HG03378 (cell line): ENCODE measurements around the gene GALNTL6.
"Not testable (repeated sequence)": the region's sequence is repeated elsewhere in the genome, so short reads cannot be mapped to it uniquely, and the experiment has no call there.

ENCODE experiments used
- ATAC-seq: cut with Tn5 transposase; IDR thresholded peaks from one replicate; pipeline ENCODE4 v1.9.1; 2021; ENCODE audit warnings: mild to moderate bottlenecking, moderate library complexity; ENCODE audit not compliant: unreplicated experiment

GALNTL6 gene

DNA sequence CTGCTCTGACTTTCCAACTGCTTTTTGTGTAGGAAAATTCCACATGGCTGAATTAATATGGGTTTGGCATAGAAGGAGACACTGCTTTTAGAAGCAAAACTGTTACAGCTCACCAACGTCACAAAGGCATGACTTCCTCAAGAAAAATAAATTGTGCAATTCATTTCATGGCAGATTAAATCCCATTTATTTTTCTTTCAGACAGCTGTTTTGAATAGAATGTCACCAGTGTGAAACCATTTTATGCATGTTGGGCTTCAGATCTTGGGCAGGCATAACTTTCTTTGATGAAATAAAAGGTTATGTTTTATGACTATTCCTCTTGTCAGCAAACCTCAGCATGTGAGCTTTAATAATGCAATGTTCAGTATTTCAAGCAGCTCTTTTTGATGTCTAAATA, 542.8 kb downstream of the GALNTL6 start:
- no peak for ATAC-seq

DNA sequence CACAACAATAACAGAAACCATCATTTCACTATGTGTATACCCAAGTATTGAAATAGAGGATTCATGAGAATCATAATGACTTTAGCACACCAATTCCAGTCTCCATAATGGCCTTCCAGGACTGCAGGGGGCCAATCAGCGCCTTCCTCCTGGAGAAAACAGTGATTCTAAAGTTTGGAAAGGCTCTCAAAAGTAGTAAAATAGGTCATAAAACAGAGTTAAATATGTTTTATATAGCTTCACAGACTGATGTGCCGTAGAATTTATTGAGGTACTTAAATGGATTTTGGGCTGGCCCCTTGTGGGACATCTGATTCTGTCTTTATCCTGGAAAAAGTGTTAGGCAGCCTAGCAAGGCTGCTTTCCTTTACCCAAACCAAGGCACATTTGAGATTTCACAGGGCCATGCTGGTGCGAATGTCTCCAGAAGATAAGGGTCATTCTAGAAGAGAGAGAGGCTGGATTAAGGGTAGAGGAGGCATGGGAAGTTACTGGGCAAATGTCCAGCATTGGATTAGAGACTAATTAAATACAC, 543.9 kb downstream of the GALNTL6 start:
- ATAC-seq: no peak

DNA sequence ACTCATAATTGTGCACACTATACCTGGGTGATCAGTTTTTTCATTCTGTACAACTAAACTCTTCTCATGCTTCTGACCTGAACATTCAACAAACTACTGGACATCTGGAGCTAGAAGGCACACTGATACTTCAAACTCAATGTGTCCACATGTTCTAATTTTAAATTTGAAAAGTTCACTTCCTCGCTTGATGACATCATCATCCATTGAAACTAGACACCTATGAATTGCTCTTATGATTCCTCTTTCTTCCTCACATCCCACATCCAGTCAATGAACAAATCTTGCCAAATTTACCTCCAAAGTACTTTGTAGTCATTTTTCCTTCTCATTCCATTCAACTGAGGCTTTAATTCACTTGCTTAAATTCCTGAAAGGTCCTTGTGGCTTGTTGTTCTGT, 549.4 kb downstream of the GALNTL6 start:
- ATAC-seq: no peak

DNA sequence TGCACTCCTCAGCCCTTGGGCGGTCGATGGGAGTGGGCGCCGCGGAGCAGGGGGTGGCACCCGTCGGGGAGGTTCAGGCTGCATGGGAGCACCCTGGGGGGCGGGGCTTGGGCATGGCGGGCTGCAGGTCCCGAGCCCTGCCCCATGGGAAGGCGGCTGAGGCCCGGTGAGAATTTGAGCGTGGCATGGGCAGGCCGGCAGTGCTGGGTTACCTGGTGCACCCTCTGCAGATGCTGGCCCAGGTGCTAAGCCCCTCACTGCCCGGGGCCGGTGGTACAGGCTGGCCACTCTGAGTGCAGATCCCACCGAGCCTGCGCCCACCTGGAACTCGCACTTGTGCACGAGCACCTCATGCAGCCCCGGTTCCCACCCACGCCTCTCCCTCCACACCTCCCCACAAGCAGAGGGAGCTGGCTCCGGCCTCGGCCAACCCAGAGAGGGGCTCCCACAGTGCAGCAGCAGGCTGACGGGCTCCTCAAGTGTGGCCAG, 556.3 kb downstream of the GALNTL6 start:
- no peak for ATAC-seq

DNA sequence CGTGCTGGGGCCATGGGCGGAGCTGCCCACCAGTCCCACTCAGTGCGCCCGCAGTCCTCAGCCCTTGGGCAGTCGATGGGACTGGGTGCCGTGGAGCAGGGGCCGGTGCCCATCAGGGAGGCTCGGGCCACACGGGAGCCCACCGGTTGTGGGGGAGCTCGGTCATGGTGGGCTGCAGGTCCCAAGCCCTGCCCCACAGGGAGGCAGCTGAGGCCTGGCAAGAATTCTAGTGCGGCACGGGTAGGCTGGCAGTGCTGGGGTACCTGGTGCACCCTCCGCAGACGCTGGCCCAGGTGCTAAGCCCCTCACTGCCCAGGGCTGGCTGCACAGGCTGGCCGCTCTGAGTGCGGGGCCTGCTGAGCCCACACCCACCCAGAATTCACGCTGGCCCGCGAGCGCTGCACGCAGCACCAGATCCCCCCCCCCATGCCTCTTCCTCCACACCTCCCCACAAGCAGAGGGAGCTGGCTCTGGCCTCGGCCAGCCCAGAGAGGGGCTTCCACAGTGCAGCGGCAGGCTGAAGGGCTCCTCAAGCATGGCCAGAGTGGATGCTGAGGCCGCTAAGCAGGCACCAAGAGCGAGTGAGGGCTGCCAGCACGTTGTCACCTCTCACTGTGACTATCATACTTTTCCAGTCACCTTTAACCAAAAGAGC, 564.4 kb downstream of the GALNTL6 start:
- ATAC-seq: no peak

DNA sequence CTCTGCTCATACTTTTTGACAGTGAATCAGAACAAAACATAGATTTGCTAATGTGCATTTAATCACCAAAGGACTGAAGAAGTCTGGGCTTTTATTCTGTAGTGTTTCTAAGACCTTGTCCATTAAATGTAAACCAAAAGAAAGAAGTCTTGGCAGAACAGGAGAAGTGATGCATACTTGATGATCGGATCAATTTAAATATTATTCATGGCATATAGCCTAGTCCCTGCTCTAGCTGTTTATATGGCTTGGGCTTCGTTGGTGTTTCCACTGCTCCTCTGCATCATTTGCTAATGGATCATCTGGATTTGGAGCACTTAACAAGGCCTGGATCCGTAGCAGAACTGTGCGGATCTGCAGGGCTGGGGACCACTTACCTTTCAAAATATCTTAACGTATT, 566.6 kb downstream of the GALNTL6 start:
- no peak for ATAC-seq

DNA sequence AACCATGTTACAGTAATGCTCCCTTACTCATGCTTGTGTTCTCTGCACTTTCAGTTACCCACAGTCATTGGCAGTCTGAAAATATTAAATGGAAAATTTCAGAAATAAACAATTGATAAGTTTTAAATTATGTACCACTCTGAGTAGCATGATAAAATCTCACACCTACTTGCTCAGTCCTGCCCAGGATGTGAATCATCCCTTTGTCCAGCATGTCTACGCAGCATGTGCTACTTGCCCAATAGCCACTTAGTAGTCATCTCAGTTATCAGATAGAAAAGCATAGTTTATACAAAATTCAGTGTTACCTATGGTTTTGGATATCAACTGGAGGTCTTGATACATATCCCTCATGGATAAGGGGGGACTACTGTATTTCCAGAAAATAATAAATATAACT, 577.1 kb downstream of the GALNTL6 start:
- no peak for ATAC-seq

DNA sequence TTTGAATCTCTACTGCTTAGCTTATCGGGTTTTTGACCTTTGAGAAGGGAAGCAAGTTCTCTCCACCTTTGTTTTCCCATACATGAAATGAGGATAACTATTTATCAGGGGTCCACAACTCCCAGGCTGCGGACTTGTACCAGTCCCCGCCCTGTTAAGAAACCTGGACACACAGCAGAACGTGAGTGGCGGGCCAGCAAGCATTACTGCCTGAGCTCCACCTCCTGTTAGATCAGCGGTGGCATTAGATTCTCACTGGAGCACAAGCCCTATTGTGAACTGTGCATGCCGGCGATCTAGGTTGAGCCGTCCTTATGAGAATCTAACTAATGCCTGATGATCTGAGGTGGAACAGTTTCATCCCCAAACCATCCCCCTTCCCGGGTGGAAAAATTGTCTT, 579.5 kb downstream of the GALNTL6 start:
- ATAC-seq: no peak

DNA sequence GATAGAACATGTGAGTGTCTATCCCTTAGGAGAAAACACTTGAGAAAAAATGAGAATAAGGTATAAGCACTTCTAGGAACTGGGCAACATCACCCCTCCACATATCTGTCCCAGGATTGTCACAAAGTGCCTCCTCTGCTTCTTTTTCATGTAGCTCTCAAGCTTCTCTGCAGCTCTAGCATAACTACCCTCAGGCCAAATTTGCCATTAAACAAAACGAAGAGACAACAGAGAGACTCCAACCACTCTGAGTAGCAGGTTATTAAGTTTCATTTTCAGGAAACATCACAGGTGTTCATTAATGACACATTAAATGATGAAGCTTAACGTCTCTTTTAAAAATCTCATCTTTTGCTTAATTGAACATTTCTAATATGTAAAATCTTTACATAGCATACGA, 580.0 kb downstream of the GALNTL6 start:
- ATAC-seq: no peak

DNA sequence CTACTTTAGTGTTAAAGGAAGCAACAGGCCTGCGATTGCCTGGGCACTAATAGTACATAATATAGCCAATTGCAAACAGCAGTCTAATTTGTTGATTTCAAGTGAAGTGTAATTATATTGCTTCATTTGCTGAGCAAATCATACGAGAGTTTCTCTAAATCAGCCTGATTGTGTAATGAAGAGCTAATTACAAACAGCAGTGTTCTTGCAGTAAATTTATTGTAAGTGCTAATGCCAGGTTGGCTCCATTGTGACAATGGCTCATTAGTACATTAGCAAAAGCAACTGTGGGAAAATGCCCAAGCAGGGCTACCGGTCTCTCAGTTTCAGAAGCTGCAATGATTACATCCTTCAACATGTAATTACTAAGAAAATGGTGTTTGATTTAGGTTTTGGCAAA, 591.5 kb downstream of the GALNTL6 start:
- ATAC-seq: no peak

DNA sequence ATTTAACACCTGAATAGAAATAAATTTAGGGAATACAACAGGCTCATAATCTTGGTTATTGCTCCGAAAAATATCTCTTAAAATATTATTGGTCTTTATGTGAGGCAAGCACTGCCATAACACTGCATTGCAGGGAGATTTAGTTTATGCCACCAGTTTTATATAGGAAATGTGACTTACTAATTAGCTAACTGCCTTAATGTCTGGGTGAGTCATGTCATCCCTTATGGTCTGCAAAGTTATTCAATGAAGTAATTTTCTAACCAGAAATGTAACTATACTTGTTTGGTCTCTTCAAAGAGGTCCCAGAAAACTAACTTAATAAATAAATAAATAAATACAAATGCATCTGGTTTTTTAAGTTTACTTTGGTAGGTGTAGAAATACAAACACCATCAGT, 597.2 kb downstream of the GALNTL6 start:
- no peak for ATAC-seq

DNA sequence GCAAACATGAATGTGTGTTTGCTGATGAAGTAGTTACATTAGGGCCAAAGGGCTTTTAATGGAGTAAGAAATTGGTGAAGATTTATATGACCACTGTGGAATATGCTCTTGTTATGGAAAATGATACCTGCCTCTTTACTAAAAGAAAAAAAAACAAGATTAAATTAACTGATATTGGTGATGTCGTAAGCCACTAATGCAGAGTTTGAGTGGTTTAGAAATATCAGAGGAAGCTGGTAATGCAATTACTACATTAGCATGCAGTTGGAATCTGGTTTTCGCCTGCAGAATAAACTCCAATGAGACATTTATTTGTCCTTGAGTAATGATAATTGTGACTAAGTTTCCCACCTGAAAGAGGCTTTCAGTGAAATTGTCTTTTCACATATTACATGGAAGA, 597.9 kb downstream of the GALNTL6 start:
- no peak for ATAC-seq

DNA sequence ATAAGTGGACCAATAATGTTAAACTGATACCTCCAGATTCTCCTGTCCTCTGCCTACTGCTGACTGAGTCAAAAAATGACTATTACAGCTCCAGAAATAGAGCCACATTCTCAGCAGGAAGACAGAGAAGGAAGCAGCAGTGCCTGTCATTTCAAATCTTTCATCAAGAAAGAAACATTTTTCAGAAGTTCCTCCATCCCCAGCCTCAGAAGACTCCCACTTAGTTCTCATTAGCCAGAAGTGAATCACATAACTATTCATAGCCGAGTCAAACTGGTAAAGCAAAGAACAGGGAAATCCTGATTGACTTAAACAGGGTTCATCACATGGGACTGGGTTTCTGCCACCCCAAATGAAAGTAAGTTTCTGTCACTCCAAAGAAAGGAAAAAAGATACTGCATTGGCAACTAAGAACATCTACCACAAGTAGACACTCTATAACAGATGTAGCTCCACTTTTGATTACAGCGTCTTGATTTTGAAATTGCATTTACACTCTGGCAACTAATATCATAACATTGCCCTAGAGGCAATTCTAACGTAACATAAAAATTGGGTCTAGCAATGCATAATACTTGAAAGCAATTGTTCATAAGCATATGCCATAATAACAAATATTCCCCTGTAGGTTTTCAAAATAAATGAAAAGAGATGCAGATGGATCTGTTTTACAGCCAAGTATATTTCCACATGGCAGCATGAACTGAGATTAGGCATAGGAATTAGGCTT, 599.8 kb downstream of the GALNTL6 start:
- ATAC-seq: no peak

DNA sequence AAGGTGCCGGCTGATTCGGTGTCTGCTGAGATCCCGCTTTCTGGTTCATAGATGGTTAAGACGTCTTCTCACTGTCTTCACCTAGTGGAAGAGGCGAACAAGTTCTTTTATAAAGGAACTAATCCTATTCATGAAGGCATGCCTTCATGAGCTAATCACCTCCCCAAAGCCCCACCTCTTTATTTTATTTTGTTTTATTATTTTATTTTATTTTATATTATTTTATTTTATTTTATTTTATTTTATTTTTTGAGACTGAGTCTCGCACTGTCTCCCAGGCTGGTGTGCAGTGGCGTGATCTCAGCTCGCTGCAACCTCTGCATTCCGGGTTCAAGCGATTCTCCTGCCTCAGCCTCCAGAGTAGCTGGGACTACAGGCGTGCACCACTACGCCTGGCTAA, 615.8 kb downstream of the GALNTL6 start:
- ATAC-seq: not testable (repeated sequence)

DNA sequence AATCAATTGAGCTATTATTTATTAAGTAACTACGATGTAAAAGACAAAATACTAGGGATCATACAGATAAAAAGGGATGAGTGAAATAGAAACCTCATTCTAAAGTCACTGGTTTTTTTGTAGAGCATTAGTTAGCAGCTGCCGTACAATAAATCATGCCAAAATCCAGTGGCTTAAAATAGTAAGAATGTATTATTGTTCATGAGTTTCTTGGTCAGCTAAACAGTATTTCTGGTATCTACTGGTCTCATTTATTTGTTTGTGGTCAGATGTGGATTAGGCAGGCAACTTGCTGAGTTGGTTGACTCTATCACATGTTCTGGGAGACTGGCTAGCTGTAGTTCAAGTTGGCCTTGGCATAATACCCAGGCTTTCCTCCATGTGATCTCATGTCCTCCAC, 667.3 kb downstream of the GALNTL6 start:
- no peak for ATAC-seq

DNA sequence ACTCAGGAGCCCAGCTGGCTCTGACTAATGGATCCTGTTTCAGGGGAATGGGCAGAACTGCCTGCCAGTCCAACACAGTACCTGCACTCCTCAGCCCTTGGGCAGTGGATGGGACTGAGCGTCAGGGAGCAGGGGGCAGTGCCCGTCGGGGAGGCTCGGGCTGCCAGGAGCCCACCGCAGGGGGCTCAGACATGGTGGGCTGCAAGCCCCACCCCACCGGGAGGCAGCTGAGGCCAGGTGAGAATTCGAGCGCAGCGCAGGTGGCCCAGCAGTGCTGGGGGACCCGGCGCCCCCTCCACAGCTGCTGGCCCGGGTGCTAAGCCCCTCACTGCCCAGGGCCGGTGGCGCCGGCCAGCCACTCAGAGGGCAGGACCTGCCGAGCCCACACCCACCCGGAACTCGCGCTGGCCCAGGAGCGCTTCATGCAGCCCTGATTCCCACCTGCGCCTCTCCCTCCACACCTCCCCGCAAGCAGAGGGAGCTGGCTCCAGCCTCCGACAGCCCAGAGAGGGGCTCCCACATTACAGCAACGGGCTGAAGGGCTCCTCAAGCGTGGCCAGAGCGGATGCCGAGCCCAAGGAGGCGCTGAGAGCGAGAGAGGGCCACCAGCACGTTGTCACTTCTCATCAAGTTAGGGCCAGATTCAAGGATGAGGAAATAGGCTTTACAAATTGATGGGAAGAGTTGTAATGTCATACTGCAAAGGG, 668.8 kb downstream of the GALNTL6 start:
- no peak for ATAC-seq

DNA sequence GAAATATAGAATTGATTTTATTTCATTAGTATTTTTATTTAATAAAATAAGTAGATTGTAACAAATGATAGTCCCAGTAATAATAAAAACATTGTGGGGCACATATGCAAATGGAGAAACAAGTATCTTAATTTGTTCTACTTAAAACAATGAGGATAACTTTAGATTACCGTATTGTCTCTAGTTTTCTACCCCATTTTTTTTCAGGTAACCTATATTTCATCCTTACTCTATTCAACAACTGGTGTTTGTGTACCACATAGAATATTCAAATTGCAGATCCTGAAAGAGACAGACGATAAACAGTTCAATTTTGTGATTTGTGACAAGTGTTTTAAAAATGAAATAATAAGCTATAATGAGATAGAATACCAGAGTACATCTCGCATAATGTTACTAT, 671.8 kb downstream of the GALNTL6 start:
- no peak for ATAC-seq

DNA sequence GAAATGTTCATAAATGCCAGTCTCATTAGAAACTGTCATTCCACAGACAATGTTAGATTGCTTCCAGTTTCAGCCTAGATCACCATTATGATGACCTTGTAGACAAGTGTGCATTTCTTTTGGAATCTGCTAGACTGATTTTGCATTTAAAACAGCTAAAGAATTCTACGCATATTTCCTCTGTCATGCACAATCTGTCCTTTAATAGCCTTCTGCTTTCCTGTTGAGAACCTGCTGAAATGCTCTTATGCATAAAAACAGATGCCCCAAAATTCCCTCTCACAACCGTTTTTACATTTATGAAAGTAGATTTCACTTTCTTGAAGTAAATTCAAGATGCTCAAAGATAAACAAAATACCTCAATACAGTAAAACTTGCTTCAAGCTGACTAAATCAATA, 673.3 kb downstream of the GALNTL6 start:
- ATAC-seq: no peak

DNA sequence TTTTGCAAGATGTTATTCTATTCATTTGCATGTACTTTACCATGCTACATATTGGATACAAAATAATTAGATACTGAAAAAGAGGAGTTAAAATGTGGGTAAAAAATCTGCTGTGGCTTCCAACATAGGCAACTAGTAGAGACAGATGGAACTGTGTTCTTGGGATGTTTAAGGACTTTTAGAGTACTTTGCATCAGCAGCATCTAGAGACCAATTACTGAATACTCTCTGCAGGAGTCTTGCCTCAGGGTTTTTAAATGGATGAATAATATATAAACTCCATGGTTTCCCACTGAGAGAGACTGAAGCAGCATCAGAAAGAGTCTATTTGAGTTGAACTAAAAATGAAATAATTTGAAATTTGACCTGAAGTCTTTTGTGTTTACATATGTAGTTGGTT, 676.7 kb downstream of the GALNTL6 start:
- no peak for ATAC-seq

DNA sequence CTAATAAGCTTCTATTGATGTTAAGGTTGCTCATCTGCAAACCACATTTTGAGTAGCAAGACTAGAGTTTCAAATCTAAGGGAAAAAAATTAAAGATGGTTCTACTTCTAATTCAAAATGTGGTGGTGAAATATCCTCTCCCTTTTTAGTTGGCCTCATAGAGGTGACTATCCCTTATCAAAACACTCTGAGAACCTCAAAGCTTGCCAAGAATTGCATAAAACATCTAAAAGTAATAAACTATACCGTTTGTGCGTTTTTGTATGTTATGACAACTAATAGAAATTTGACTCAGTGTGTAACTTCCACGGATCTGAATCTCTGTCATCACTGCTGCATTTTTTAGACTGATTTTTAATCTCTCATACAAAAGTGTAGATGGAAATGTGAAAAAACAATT, 682.6 kb downstream of the GALNTL6 start:
- no peak for ATAC-seq

DNA sequence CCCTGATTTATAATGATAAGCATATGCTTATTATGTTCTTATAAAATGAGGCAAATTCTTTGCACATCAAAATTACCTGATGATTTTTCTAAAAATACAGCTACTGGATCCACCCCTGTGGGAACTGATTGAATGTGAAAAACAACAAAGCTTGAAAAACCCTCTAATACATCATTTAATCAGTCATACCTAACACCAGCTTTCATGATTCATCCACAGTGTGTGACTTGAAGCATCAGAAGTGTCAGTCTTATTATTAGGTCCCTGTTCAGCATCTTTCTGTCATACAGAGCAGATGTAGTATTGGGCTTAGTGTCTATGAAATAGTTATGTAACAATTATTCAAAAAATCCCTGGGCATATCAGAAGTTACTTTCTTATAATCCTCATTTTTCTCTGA, 684.1 kb downstream of the GALNTL6 start:
- no peak for ATAC-seq

DNA sequence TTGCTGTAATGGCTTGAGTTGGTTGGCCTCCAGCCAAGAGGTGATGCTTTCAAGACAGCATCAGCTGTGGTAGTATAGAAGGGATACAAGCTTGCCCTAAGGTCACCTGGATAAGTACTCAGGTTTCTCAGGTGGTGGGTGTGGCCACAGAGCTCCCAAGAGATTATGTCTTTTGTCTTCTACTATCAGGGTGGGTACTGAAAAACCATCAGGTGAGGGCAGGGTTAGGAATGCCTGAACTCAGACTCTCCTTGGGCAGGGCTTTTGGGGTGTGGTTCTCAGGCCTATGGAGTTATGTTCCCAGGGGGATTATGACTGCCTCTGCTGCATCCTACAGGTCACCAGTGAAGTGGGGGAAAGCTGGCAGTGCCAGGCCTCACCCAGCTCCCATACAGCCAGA, 700.8 kb downstream of the GALNTL6 start:
- ATAC-seq: no peak
